HepG2 (cell line): ENCODE data around the gene STARD13. TPM values are rescaled to one million over a fixed set of nuclear protein-coding genes. Genes with fewer than 3 reads are reported as not detected.

Experiments
- ASH2L ChIP-seq: fragments of 300-600, 200-600 bp; sonication (generic); IDR thresholded peaks from 2 replicates; pipeline ENCODE4 v1.7.0; 2017; ENCODE audit warnings: low read depth, mild to moderate bottlenecking, moderate library complexity, mixed read lengths, low read length; ENCODE audit not compliant: insufficient read length
- CBFB ChIP-seq: sonication (generic); formaldehyde crosslinking; IDR thresholded peaks from 2 replicates; pipeline ENCODE4 v1.4.0; 2020; ENCODE audit warnings: missing genetic modification reagents
- FOXK2 ChIP-seq: fragments of 450-650 bp; IDR thresholded peaks from 2 replicates; pipeline ENCODE4 v1.6.1; 2016
- JDP2 ChIP-seq: sonication (generic); formaldehyde crosslinking; IDR thresholded peaks from 2 replicates; pipeline ENCODE4 v1.8.1; 2022; ENCODE audit warnings: missing genetic modification reagents, borderline replicate concordance
- MEF2D ChIP-seq: sonication (generic); formaldehyde crosslinking; IDR thresholded peaks from 2 replicates; pipeline ENCODE4 v1.5.1; 2020; ENCODE audit warnings: mild to moderate bottlenecking, missing genetic modification reagents
- NKX3-1 ChIP-seq: sonication (generic); formaldehyde crosslinking; IDR thresholded peaks from 2 replicates; pipeline ENCODE4 v1.5.0; 2020; ENCODE audit warnings: missing genetic modification reagents
- RFXAP ChIP-seq: sonication (generic); formaldehyde crosslinking; IDR thresholded peaks from 2 replicates; pipeline ENCODE4 v1.4.0; 2020; ENCODE audit warnings: missing genetic modification reagents, borderline replicate concordance
- SKI ChIP-seq: fragments of 450-650 bp; IDR thresholded peaks from one replicate; pipeline ENCODE4 v1.6.1; 2018; ENCODE audit warnings: mild to moderate bottlenecking; ENCODE audit not compliant: partially characterized antibody
- ZBED4 ChIP-seq: sonication (generic); formaldehyde crosslinking; IDR thresholded peaks from 2 replicates; pipeline ENCODE4 v1.4.0; 2020; ENCODE audit warnings: missing genetic modification reagents, borderline replicate concordance
- ZC3H13 ChIP-seq: sonication (generic); formaldehyde crosslinking; IDR thresholded peaks from 2 replicates; pipeline ENCODE4 v1.8.1; 2023; ENCODE audit warnings: mild to moderate bottlenecking, missing genetic modification reagents, moderate library complexity
- ZFY ChIP-seq: sonication (generic); formaldehyde crosslinking; IDR thresholded peaks from 2 replicates; pipeline ENCODE4 v1.4.0; 2020; ENCODE audit warnings: missing genetic modification reagents
- ZNF646 ChIP-seq: sonication (generic); formaldehyde crosslinking; IDR thresholded peaks from 2 replicates; pipeline ENCODE4 v1.9.0; 2021; ENCODE audit warnings: mild to moderate bottlenecking, missing genetic modification reagents
- ZUFSP ChIP-seq: sonication (generic); formaldehyde crosslinking; IDR thresholded peaks from 2 replicates; pipeline ENCODE4 v1.9.0; 2021; ENCODE audit warnings: missing genetic modification reagents, mild to moderate bottlenecking, borderline replicate concordance
- polyA plus RNA-seq, 8 experiments: library from polyadenylated mRNA; depleted of rRNA in 3 of 8; stranded (reverse) in 7 of 8; unstranded in 1 of 8; fragments of >200 nt; fragmentation: Illumina TruSeq in 4 of 8; extraction: Trizol in 4 of 8; gene quantifications; 2 replicates each; pipeline versions ENCODE4 v1.2.1 to v1.2.3, GENCODE V29; 2011 to 2016; ENCODE audit warnings: low read depth in 4 of 8, missing spikeins in 1 of 8, mixed read lengths in 1 of 8; ENCODE audit not compliant: insufficient read depth in 1 of 8
- total RNA-seq, 5 experiments: library from RNA; depleted of rRNA; stranded (reverse); fragments of >200 nt; fragmentation: Illumina TruSeq; extraction: Trizol; gene quantifications; 2 replicates each; pipeline ENCODE4 v1.2.3, GENCODE V29; 2016; ENCODE audit warnings: low read depth in 1 of 5

The STARD13 gene
- total and polyA plus RNA-seq, 2 of the 13 experiments (the other 11 are each of a cell fraction or from before 2014, with no cell fraction given), result 12.8 to 14.3 TPM

- TF ChIP-seq ZUFSP (no peak), SKI (peak; percentile 86), RFXAP (CRISPR knock-in tag) (0 out of 2 replicates have a peak, but pooled peaks have one; percentile 71), ZC3H13 (CRISPR knock-in tag) (no peak), NKX3-1 (CRISPR knock-in tag) (no peak), ZFY (CRISPR knock-in tag) (no peak), FOXK2 (peak; percentile 69; the same call in 1 of the 2 replicates), CBFB (CRISPR knock-in tag) (peak; percentile 80), ZBED4 (CRISPR knock-in tag) (no peak), JDP2 (CRISPR knock-in tag) (no peak), ZNF646 (CRISPR knock-in tag) (no peak; the same call in 1 of the 2 replicates), MEF2D (CRISPR knock-in tag) (peak; percentile 95), ASH2L (peak; percentile 81)
Observed at GRCh38 chr13:33260168-33261098, 25.1 kb downstream of the STARD13 start (continued).
